ENCODE results near the gene MAST4. TPM values are rescaled to one million over a fixed set of nuclear protein-coding genes. Genes with fewer than 3 reads are reported as not detected.

The MAST4 gene
- total RNA-seq, 1 donor from 2014 or later = 52.6 TPM

GRCh38 chr5:66982470-66982869 lies 386.3 kb downstream of the MAST4 start:
- Histone ChIP-seq H3K27ac (no peak overlapping the region), H3K4me1 (peaks cover 6% of the 10 kb centered on the region), H3K4me3 (no peak overlapping the region), H3K27me3 (no peaks in the 10 kb centered on the region), H3K36me3 (no peaks in the 10 kb centered on the region), H3K9me3 (no peaks in the 10 kb centered on the region)
- no peak for DNase-seq
- no peak for TF ChIP-seq CTCF (IDR thresholded peaks at IDR 0.05)
- ATAC-seq = no peak
- intact Hi-C loops (cut with DNase I) = no loop called here

DNA sequence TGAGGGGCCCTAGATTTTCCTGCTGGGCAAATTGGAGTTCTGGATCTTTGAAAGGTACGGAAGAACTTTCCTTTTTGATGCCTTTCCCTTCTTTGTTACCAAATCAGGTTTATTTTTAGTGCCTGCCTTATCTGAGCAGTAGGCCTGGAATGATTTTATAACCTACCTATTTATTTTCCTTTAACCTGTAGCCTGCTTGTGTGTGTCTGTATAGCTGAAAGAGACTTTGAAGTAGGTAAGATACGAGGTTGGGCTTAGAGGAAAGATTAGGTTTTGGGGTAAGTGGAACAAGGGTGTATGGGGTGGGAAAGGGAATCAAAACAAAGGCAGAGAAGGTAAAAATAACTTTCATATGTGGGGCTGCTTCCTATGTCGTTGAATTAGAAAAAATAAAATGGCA lies 389.2 kb downstream of the MAST4 start:
- ATAC-seq = no peak

GRCh38 chr5:66986009-66986408 lies 389.8 kb downstream of the MAST4 start:
- no peak for DNase-seq
- Histone ChIP-seq H3K4me3 (no peak overlapping the region), H3K27ac (no peak overlapping the region), H3K9me3 (no peaks in the 10 kb centered on the region), H3K36me3 (no peaks in the 10 kb centered on the region), H3K27me3 (no peaks in the 10 kb centered on the region), H3K4me1 (no peaks in the 10 kb centered on the region)
- no peak for TF ChIP-seq CTCF (IDR thresholded peaks at IDR 0.05)
- no peak for ATAC-seq
- intact Hi-C loops (cut with DNase I) = no loop called here

More for the DNA sequence above, 389.2 kb downstream of the MAST4 start:
- TF ChIP-seq CTCF (IDR thresholded peaks at IDR 0.05) = no peak
- no peaks in the 10 kb centered on the region for H3K9me3 ChIP-seq
- no peaks in the 10 kb centered on the region for H3K36me3 ChIP-seq
- DNase-seq = no peak
- no peak overlapping the region for H3K27ac ChIP-seq
- intact Hi-C loops (cut with DNase I) = no loop called here
- H3K27me3 ChIP-seq = no peaks in the 10 kb centered on the region
- peaks cover 4% of the 10 kb centered on the region for H3K4me1 ChIP-seq
- no peak overlapping the region for H3K4me3 ChIP-seq

DNA sequence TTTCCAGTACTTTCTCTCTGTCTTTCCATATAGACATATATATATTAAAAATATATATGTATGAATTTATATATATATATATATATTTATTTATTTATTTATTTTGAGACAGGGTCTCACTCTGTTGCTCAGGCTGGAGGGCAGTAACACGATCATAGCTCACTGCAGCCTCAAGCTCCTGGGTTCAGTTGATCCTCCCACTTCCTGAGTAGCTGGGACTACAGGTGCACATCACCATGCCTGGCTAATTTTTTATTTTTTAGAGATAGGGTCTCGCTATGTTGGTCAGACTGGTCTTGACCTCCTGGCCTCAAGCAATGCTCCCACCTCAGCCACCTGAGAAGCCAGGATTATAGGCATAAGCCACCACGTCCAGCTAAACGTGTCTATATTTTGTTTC lies 390.3 kb downstream of the MAST4 start:
- intact Hi-C loops (cut with DNase I) = no loop called here
- TF ChIP-seq CTCF (IDR thresholded peaks at IDR 0.05) = no peak
- H3K27me3 ChIP-seq = no peaks in the 10 kb centered on the region
- H3K9me3 ChIP-seq = no peaks in the 10 kb centered on the region
- H3K4me3 ChIP-seq = no peak overlapping the region
- H3K4me1 ChIP-seq = no peaks in the 10 kb centered on the region
- ATAC-seq (no peak), DNase-seq (no peak)
- no peaks in the 10 kb centered on the region for H3K36me3 ChIP-seq
- no peak overlapping the region for H3K27ac ChIP-seq

DNA sequence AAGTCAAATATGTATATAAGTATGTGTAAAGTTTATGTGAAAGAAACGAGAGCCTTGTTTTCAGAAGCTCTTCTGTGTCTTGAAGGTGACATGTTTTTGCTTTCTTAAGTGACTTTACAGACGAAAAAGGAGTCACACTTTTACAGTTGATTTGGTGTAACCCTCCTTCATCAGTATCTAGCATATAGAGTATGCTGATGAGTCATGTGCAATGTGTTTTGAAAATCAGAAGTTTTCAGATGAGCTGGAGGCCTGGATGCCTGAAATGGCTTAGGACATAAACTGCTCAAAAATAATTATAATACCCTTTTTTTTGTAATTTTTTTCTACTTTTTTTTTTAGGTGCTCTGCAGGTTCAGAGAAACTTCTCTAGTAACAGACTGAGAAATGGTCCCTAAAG lies 390.9 kb downstream of the MAST4 start:
- no peak for TF ChIP-seq CTCF (IDR thresholded peaks at IDR 0.05)
- DNase-seq (no peak), ATAC-seq (no peak)
- no peaks in the 10 kb centered on the region for H3K4me1 ChIP-seq
- no peak overlapping the region for H3K27ac ChIP-seq
- no peaks in the 10 kb centered on the region for H3K36me3 ChIP-seq
- no peak overlapping the region for H3K4me3 ChIP-seq
- no peaks in the 10 kb centered on the region for H3K9me3 ChIP-seq
- intact Hi-C loops (cut with DNase I) = no loop called here
- no peaks in the 10 kb centered on the region for H3K27me3 ChIP-seq

GRCh38 chr5:66987540-66987939 lies 391.3 kb downstream of the MAST4 start:
- Histone ChIP-seq H3K4me3 (no peak overlapping the region), H3K36me3 (no peaks in the 10 kb centered on the region), H3K4me1 (no peaks in the 10 kb centered on the region), H3K9me3 (no peaks in the 10 kb centered on the region), H3K27me3 (no peaks in the 10 kb centered on the region), H3K27ac (no peak overlapping the region)
- no peak for TF ChIP-seq CTCF (IDR thresholded peaks at IDR 0.05)
- no peak for DNase-seq
- intact Hi-C loops (cut with DNase I) = no loop called here
- no peak for ATAC-seq
